SK-N-SH treated with all-trans-retinoic acid at 6 μM for 48 hours (cell line): ENCODE measurements around the gene B2M.
"Not testable (repeated sequence)": the region's sequence is repeated elsewhere in the genome, so short reads cannot be mapped to it uniquely, and the experiment has no call there.

Experiments used
- ARNTL ChIP-seq: fragments of 450-650 bp; formaldehyde crosslinking; IDR thresholded peaks from 2 replicates; pipeline ENCODE4 v1.5.0; 2020; ENCODE audit warnings: low read depth, mild to moderate bottlenecking, moderate library complexity, borderline replicate concordance
- GLIS3 ChIP-seq: fragments of 250-450 bp; sonication (Bioruptor Pico); IDR thresholded peaks from 2 replicates; pipeline ENCODE4 v1.5.0; 2020; ENCODE audit warnings: mild to moderate bottlenecking, moderate library complexity
- PATZ1 ChIP-seq: fragments of 250-450 bp; sonication (Bioruptor Pico); IDR thresholded peaks from 2 replicates; pipeline ENCODE4 v1.8.0; 2020; ENCODE audit warnings: mild to moderate bottlenecking, moderate library complexity, borderline replicate concordance
- PPARA ChIP-seq: fragments of 250-450 bp; sonication (Bioruptor Pico); IDR thresholded peaks from 2 replicates; pipeline ENCODE4 v1.5.0; 2020; ENCODE audit warnings: mild to moderate bottlenecking, borderline replicate concordance
- TF ChIP-seq, protein P1 (sequence below): fragments of 250-450 bp; sonication (Bioruptor Pico); IDR thresholded peaks from 2 replicates; pipeline ENCODE4 v1.5.0; 2020; ENCODE audit warnings: mild to moderate bottlenecking, moderate library complexity

- TF ChIP-seq, protein P1, sequence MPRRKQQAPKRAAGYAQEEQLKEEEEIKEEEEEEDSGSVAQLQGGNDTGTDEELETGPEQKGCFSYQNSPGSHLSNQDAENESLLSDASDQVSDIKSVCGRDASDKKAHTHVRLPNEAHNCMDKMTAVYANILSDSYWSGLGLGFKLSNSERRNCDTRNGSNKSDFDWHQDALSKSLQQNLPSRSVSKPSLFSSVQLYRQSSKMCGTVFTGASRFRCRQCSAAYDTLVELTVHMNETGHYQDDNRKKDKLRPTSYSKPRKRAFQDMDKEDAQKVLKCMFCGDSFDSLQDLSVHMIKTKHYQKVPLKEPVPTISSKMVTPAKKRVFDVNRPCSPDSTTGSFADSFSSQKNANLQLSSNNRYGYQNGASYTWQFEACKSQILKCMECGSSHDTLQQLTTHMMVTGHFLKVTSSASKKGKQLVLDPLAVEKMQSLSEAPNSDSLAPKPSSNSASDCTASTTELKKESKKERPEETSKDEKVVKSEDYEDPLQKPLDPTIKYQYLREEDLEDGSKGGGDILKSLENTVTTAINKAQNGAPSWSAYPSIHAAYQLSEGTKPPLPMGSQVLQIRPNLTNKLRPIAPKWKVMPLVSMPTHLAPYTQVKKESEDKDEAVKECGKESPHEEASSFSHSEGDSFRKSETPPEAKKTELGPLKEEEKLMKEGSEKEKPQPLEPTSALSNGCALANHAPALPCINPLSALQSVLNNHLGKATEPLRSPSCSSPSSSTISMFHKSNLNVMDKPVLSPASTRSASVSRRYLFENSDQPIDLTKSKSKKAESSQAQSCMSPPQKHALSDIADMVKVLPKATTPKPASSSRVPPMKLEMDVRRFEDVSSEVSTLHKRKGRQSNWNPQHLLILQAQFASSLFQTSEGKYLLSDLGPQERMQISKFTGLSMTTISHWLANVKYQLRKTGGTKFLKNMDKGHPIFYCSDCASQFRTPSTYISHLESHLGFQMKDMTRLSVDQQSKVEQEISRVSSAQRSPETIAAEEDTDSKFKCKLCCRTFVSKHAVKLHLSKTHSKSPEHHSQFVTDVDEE (CRISPR knock-in tag), result not testable (repeated sequence)
- TF ChIP-seq GLIS3 (CRISPR knock-in tag); ARNTL; PATZ1 (CRISPR knock-in tag); PPARA (CRISPR knock-in tag): not testable (repeated sequence)
Measured at GRCh38 chr15:44743454-44743853, 32.1 kb downstream of the B2M start.
